K562 (cell line): ENCODE data around the gene CCNY. TPM values are rescaled to one million over a fixed set of nuclear protein-coding genes. Genes with fewer than 3 reads are reported as not detected.
A peak's percentile ranks its signal among the peaks of the same experiment; 100 is the strongest.

Source experiments
- ATAC-seq: fragments of 200-7000 bp; cut with Tn5 transposase; 3 replicates; pipeline ENCODE4 v1.9.1; 2020; ENCODE audit warnings: moderate library complexity
- BruUV-seq: library from RNA; stranded (reverse); fragments of 400-500 nt; replicated peaks from 2 replicates; lab custom pipeline; 2021; lab: Mats Ljungman, UMichigan
- CTCF ChIA-PET: fragments of 300-600 bp; formaldehyde crosslinking; extraction: SDS; loops from one replicate; lab custom pipeline; 2021; ENCODE audit warnings: low intra/inter-chr PET ratio; lab: Yijun Ruan, JAX
- POLR2A ChIA-PET: fragments of 300-600, 350-650 bp; sonication (Branson Sonifier 250); formaldehyde crosslinking; extraction: SDS; loops from one replicate; lab custom pipeline; 2021; ENCODE audit warnings: antibody characterized with exemption, inconsistent platforms; lab: Yijun Ruan, JAX
- DNase-seq, 4 experiments: peaks; one replicate each; pipeline versions ENCODE4 v3.0.0 to v3.0.0-alpha.2; 2011 to 2018; ENCODE audit warnings: low spot score in 3 of 4, mixed read lengths in 3 of 4; ENCODE audit errors: extremely low read depth in 1 of 4
- FAIRE-seq: peaks from 2 replicates; lab custom pipeline; 2011; peaks lifted over from hg19 to GRCh38; lab: Jason Lieb, UNC
- H2AFZ ChIP-seq: 2 replicates; pipeline ENCODE4 v1.6.0; 2011; ENCODE audit warnings: low read depth, low read length, control low read depth, inconsistent platforms
- H3K27ac ChIP-seq: fragments of 200-600 bp; 3 replicates; pipeline ENCODE4 v1.8.0; 2011; ENCODE audit warnings: low read depth, mild to moderate bottlenecking, control low read depth, inconsistent platforms, low read length, moderate library complexity, mixed read lengths; ENCODE audit errors: extremely low read depth
- H3K27me3 ChIP-seq, 2 experiments: fragments of 300-600 bp in 1 of 2; 2 replicates in 1 of 2; 3 replicates in 1 of 2; pipeline versions ENCODE4 v1.6.0 to v1.8.0; 2011; ENCODE audit warnings: inconsistent platforms in 2 of 2, low read length in 2 of 2, mild to moderate bottlenecking in 1 of 2, mixed read lengths in 1 of 2, moderate library complexity in 1 of 2; ENCODE audit not compliant: control insufficient read depth in 2 of 2, insufficient read depth in 2 of 2
- H3K36me3 ChIP-seq: fragments of 300-600 bp; 3 replicates; pipeline ENCODE4 v1.8.0; 2011; ENCODE audit warnings: mild to moderate bottlenecking, low read length, inconsistent platforms; ENCODE audit not compliant: control insufficient read depth, insufficient read depth
- H3K4me1 ChIP-seq, 2 experiments: fragments of 200-600 bp in 1 of 2; replicated peaks in 1 of 2; 2 replicates in 1 of 2; 3 replicates in 1 of 2; pipeline versions ENCODE4 v1.5.1 to v1.8.0; 2011; ENCODE audit warnings: inconsistent platforms in 2 of 2, low read length in 2 of 2, mild to moderate bottlenecking in 1 of 2, mixed read lengths in 1 of 2, moderate library complexity in 1 of 2; ENCODE audit not compliant: control insufficient read depth in 2 of 2, insufficient read depth in 2 of 2
- H3K4me2 ChIP-seq: 2 replicates; pipeline ENCODE4 v1.6.1; 2011; ENCODE audit warnings: low read length, control low read depth, inconsistent platforms, mixed read lengths; ENCODE audit not compliant: insufficient read depth
- H3K4me3 ChIP-seq: fragments of 200-600 bp; sonication (generic), shearing (Covaris generic); 2 replicates; pipeline ENCODE4 v1.5.1; 2016; ENCODE audit warnings: control low read depth, inconsistent platforms
- H3K79me2 ChIP-seq: fragments of 200-600 bp; 3 replicates; pipeline ENCODE4 v1.8.0; 2011; ENCODE audit warnings: low read length, inconsistent platforms; ENCODE audit not compliant: control insufficient read depth, insufficient read depth
- H3K9ac ChIP-seq, 2 experiments: 2 replicates each; pipeline versions ENCODE4 v1.6.0 to v1.6.1; 2011; ENCODE audit warnings: low read depth in 2 of 2, low read length in 2 of 2, control low read depth in 1 of 2, inconsistent platforms in 1 of 2, mild to moderate bottlenecking in 1 of 2, mixed read lengths in 1 of 2; ENCODE audit not compliant: insufficient read depth in 1 of 2
- H3K9me1 ChIP-seq: one replicate; pipeline ENCODE4 v1.6.0; 2011; ENCODE audit warnings: inconsistent platforms, mild to moderate bottlenecking, low read length, moderate library complexity; ENCODE audit not compliant: control insufficient read depth, insufficient read depth
- H3K9me3 ChIP-seq: replicated peaks from 2 replicates; pipeline ENCODE4 v1.5.1; 2011; ENCODE audit warnings: low read depth, low read length, inconsistent platforms; ENCODE audit not compliant: control insufficient read depth, insufficient read depth
- H4K20me1 ChIP-seq: replicated peaks from 2 replicates; pipeline ENCODE4 v1.6.1; 2011; ENCODE audit warnings: low read length, inconsistent platforms, mixed read lengths; ENCODE audit not compliant: control insufficient read depth, insufficient read depth
- CTBP1 ChIP-seq: fragments of 450-650 bp; IDR thresholded peaks from 2 replicates; pipeline ENCODE4 v1.6.1; 2016; ENCODE audit warnings: borderline replicate concordance
- EHMT2 ChIP-seq: fragments of 450-650 bp; IDR thresholded peaks from 2 replicates; pipeline ENCODE4 v1.6.1; 2018; ENCODE audit warnings: antibody characterized with exemption
- ETS2 ChIP-seq: IDR thresholded peaks from 2 replicates; pipeline ENCODE4 v1.6.1; 2016; ENCODE audit warnings: borderline replicate concordance, missing genetic modification characterization, mild to moderate bottlenecking, moderate library complexity, missing compliant biosample characterization; ENCODE audit not compliant: poor library complexity, severe bottlenecking
- PCBP1 ChIP-seq: fragments of 200-400 bp; formaldehyde crosslinking; IDR thresholded peaks from 2 replicates; pipeline ENCODE4 v1.6.1; 2018; ENCODE audit warnings: mild to moderate bottlenecking, low read depth, low read length; ENCODE audit not compliant: poor library complexity, severe bottlenecking
- PHF8 ChIP-seq: fragments of 200-600 bp; sonication (generic); IDR thresholded peaks from 2 replicates; pipeline ENCODE4 v1.6.1; 2012; ENCODE audit warnings: mixed run types, mild to moderate bottlenecking, inconsistent platforms, low read length, moderate library complexity, borderline replicate concordance
- SREBF2 ChIP-seq: sonication (generic); formaldehyde crosslinking; IDR thresholded peaks from 2 replicates; pipeline ENCODE4 v1.4.0; 2020; ENCODE audit warnings: mild to moderate bottlenecking, missing genetic modification reagents
- ZNF121 ChIP-seq: sonication (generic); formaldehyde crosslinking; conservative IDR thresholded peaks from 2 replicates; pipeline ENCODE4 v1.8.0; 2022; ENCODE audit warnings: missing genetic modification reagents
- ZNF165 ChIP-seq: fragments of 250-450 bp; sonication (Bioruptor Pico); IDR thresholded peaks from 2 replicates; pipeline ENCODE4 v1.4.0; 2020; ENCODE audit warnings: borderline replicate concordance
- ZNF316 ChIP-seq: fragments of 450-650 bp; IDR thresholded peaks from 2 replicates; pipeline ENCODE4 v1.6.1; 2016
- WGBS: fragments of 100-300 bp; shearing (Covaris generic); methylation state at CpG from one replicate; pipeline ENCODE4 v1.1.6; 2016; ENCODE audit warnings: low coverage, mixed read lengths; ENCODE audit not compliant: insufficient coverage; ENCODE audit errors: missing lambda C conversion rate; 5-methylcytosine and 5-hydroxymethylcytosine counted together
- in situ Hi-C: fragments of 300-500 bp; cut with MboI; formaldehyde crosslinking; loops from 4 replicates; pipeline ENCODE4 v1.15.0; 2018; ENCODE audit warnings: inconsistent platforms, mixed read lengths
- intact Hi-C: fragments of 100-400 bp; cut with micrococcal nuclease; formaldehyde crosslinking; loops from 2 replicates; pipeline ENCODE4 v1.14.2; 2022
- polyA plus RNA-seq, 8 experiments: library from polyadenylated mRNA; depleted of rRNA in 4 of 8; stranded (reverse) in 5 of 8; unstranded in 3 of 8; fragments of >200 nt; fragmentation: Nextera tagmentation in 2 of 8; fragmentation: Illumina TruSeq in 1 of 8; extraction: Ambion mirVana in 2 of 8; extraction: Trizol in 1 of 8; gene quantifications; 2 replicates each; pipeline versions ENCODE4 v1.2.1 to v1.2.3, GENCODE V29; 2011 to 2014; ENCODE audit warnings: inconsistent platforms in 1 of 8, missing spikeins in 1 of 8
- total RNA-seq, 7 experiments: library from RNA; depleted of rRNA in 6 of 7; stranded (reverse); fragments of >200 nt in 6 of 7; fragmentation: Illumina TruSeq in 2 of 7; extraction: Trizol in 2 of 7; gene quantifications; 2 replicates each; pipeline versions ENCODE4 v1.2.1 to v1.2.3, GENCODE V29; 2011 to 2021; ENCODE audit warnings: low replicate concordance in 1 of 7

The CCNY gene
- total and polyA plus RNA-seq, 9 of the 15 experiments (the other 6 are each of a cell fraction or from before 2014, with no cell fraction given) = 8.4 to 109 (median 38.6) TPM

- Histone ChIP-seq H3K27ac (no peak overlapping the region; the same call in 2 of the 3 replicates), H3K4me2 (no peak overlapping the region), H3K4me3 (no peak overlapping the region), H3K9ac (peak overlapping the region in 1 of 2 experiments; percentile 66; a peak in 2 of 4 replicates), H3K27me3 (no peaks in the 10 kb centered on the region), H3K9me1 (no peaks in the 10 kb centered on the region), H3K36me3 (peaks cover 50% of the 10 kb centered on the region), H2AFZ (no peak overlapping the region), H4K20me1 (no peaks in the 10 kb centered on the region)
- intact Hi-C loops (loop anchor here (5.0 kb wide), 1 partner anchor 187 kb away; no protein-coding TSS in a partner anchor), in situ Hi-C loops (loop anchor here (25.0 kb wide), 1 partner anchor 327 kb away; no protein-coding TSS in a partner anchor)
- CTCF ChIA-PET = interaction anchor here (1.0 to 1.1 kb wide), 2 partner anchors 186 to 329 kb away, joined by 3 read pairs; no protein-coding TSS in a partner anchor
- no TSS peak for BruUV-seq
- 82% methylated on average over 6 of the region's 6 CpGs for WGBS
- FAIRE-seq = no peak
- TF ChIP-seq PCBP1 (no peak), ZNF165 (no peak), EHMT2 (no peak), PHF8 (no peak), CTBP1 (no peak), SREBF2 (CRISPR knock-in tag) (no peak), ZNF121 (CRISPR knock-in tag) (no peak), ZNF316 (no peak), ETS2 (tag) (no peak)
- TF ChIP-seq, all 486 proteins: peak for 0
- peaks cover 0 to 4% of the 10 kb centered on the region in 2 experiments; a peak in 2 of 5 replicates for H3K4me1 ChIP-seq
- POLR2A ChIA-PET = interaction anchor here (0.8 kb wide), 1 partner anchor 15 kb away, joined by 4 read pairs; no protein-coding TSS in a partner anchor
- no peak for ATAC-seq
- peaks cover 9% of the 10 kb centered on the region; the same call in 2 of the 3 replicates for H3K79me2 ChIP-seq
- DNase-seq = no peak
- no peaks in the 10 kb centered on the region for H3K9me3 ChIP-seq
Measured at GRCh38 chr10:35564341-35564968, 228.1 kb downstream of the CCNY start.
